M059J (cell line): ENCODE results near the gene TET1. TPM values are rescaled to one million over a fixed set of nuclear protein-coding genes. Genes with fewer than 3 reads are reported as not detected.
A peak's percentile ranks its signal among the peaks of the same experiment; 100 is the strongest.
"Not testable (repeated sequence)": the region's sequence is repeated elsewhere in the genome, so short reads cannot be mapped to it uniquely, and the experiment has no call there.

Experiments used
- DNase-seq: peaks from one replicate; pipeline ENCODE4 v3.0.0-alpha.2; 2012; ENCODE audit warnings: low read depth
- total RNA-seq: library from RNA; depleted of rRNA; stranded (reverse); fragments of >200 nt; shearing (Covaris generic); gene quantifications from 2 replicates; pipeline ENCODE4 v1.2.3, GENCODE V29; 2014

The TET1 gene
- total RNA-seq, 1 experiment from 2014 or later: 4.0 TPM

DNA sequence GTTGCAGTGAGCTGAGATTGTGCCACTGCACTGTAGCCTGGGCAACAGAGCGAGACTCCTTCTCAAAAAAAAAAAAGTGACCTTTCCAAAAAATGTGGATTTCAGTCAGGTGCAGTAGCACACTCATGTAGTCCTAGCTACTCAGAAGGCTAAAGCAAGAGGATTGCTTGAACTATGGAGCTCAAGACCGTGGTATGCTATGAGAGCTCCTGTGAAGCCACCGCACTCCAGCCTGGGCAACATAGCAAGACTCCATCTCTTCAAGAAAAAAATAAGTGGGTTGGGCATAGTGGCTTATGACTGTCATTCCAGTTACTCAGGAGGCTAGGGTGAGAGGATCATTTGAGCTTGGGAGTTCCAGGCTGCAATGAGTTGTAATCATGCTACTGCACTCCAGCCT is 51.1 kb downstream of the TET1 start:
- no peak for DNase-seq

DNA sequence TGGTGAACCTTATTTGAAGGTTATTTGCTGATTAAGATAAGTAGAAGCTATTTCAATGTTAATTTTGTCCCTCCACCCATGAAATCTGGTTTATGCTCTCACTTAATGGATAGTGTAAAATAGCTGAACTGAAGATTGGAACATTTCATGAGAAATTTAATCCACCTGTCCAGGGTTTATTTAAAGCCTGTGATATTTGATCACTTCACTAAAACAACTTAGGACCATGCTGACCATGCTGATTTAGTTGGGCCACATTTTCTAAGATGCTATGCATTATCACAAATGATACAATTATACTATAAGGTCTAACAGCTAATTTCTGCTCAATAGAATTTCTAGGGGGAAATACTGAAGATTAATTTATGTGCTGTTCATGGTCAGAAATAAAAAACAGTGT is 53.8 kb downstream of the TET1 start:
- DNase-seq: not testable (repeated sequence)

DNA sequence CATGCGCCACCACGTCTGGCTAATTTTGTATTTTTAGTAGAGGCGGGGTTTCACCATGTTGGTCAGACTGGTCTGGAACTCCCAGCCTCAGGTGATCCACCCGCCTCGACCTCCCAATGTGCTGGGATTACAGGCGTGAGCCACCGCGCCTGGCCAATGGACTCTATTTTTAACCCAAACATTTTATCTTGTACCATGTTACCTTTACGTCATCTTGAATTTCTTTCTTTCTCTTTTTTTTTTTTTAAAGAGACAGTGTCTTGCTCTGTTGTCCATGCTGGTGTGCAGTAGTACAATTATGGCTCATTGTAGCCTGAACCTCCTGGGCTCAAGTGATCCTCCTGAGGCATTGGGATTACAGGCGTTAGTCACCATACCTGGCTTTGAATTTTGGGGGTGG is 57.6 kb downstream of the TET1 start:
- DNase-seq: not testable (repeated sequence)

DNA sequence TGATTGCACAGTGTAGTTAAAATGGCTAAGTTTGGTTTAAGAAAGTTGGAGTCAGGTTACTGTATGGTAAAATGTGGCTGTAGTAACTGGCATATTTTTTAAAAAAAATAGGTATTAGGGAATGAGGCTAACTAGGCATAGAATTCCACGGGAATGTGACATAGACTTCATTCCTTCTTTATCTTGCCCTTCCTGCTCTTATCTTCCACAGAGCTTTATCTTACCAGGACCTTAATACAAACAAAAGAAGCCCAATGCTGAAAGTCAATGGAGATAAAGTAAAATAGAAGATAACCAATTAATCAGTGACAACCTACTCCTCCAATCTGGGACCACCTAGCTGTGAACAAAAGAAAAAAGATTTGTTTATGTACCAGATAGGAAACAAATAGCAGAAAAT is 58.1 kb downstream of the TET1 start:
- DNase-seq: no peak

DNA sequence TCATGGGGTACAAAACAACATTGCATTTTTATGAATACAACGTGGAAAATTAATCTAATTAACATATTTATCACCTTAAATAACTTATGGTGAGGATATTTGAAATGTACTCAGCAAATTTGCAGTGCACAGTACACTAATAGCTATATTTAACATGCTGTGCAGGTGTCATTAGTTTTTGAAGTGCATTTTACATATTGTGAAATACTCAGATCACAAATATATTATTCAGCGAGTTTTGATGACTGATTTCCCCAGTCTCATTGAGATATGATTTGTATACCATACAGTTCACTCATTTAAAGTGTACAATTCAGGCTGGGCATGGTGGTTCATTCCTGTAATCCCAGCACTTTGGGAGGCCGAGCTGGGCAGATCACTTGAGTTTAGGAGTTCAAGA is 59.5 kb downstream of the TET1 start:
- no peak for DNase-seq

DNA sequence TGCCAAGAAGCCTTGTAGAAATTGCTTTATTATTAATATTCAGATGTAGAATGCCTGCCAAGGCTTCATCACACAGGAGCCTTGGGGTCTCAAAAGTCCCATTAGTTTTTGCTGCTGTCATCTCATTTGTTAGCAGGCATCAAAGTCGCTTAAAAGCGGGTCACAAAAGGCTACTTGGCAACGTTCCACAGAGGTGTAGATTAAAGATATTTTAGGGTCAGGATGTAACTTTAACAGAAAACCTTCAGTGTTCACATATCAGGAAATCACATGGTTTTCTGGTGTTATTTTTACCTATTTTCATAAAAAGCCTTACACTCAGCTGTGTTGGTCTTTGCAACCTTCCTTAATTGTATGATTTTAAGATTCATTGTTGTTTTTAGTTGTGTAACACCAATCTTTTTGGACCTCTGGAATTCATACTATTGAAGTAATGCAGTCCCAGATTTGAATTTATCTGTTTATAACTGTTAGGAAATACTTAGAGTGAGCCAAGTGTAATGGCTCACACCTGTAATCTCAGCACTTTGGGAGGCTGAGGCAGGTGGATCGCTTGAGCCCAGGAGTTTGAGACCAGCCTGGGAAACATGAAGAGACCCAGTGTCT is 65.3 kb downstream of the TET1 start:
- DNase-seq: no peak

DNA sequence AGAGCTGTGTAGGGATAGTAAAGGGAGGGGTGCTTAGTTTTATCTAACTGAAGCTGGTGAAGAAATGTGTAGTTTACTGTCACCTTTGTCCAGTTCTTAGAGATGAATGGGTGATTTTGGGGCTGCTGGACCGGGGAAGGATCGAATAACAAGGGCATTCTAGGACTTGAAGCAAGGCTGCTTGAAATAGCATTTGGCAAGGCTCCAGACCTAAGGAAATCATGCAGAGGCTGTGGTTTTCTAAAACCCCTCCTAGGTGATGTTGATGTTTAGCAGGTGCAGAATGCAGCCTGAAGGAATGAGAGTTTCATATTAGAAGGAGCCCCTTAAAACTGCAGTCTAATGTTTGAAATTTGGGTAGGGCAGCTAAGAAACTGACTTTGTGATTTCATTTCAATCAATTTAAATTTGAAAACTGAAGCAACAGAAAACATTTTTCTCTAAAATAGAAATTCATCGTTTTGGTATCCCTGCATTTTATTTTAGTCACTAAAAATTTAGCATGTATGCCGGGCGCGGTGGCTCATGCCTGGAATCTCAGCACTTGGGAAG is 68.5 kb downstream of the TET1 start:
- DNase-seq: peak; percentile 58

DNA sequence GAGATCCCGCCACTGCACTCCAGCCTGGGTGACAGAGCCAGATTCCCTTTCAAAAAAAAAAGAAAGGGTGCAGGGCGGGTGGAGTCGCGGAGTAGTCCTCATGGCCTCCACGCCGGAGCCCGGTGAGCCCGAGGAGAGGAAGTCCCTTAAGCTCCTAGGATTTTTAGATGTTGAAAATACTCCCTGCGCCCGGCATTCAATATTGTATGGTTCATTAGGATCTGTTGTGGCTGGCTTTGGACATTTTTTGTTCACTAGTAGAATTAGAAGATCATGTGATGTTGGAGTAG is 72.1 kb downstream of the TET1 start:
- DNase-seq: not testable (repeated sequence)

DNA sequence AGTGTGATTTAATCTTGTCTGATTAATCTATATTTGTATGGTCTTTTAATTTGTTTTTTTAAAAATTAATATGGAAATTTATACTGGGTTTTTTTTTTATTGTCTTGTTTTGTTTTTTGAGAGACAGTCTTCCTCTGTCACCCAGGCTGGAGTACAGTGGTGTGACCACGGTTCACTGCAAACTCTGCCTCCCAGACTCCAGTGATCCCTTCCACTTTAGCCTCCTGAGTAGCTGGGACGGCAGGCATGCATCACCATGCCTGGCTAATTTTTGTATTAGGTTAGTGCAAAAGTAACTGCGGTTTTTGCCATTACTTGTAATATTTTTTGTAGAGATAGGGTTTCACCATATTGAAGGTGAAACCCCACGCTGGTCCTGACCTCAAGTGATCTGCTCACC is 73.1 kb downstream of the TET1 start:
- DNase-seq: no peak

DNA sequence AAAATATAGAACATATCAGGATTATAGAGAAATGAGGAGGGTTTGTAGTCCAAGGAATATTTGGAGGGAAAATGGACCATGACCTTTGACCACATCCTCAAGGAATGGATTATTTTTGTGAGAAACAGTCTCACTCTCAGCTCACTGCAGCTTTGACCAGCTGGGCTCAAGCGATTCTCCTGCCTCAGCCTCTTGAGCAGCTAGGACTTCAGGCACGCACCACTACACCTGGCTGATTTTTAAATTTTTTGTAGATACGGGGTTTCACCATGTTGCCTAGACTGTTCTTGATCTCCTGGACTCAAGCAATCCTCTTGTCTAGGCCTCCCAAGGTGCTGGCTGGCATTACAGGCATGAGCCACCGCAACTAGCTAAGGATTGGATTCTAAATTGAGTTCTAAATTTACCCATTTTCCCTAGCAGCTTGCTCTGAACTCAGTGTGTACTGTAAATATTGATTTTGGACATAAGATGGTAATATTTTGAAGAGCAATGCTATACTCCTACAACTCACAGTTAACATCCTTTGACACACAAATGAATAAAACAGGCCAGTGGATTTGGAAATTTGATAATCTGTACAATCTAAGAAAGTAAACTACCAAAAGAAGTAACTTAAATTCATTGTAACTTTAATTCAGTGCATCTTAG is 73.8 kb downstream of the TET1 start:
- no peak for DNase-seq

DNA sequence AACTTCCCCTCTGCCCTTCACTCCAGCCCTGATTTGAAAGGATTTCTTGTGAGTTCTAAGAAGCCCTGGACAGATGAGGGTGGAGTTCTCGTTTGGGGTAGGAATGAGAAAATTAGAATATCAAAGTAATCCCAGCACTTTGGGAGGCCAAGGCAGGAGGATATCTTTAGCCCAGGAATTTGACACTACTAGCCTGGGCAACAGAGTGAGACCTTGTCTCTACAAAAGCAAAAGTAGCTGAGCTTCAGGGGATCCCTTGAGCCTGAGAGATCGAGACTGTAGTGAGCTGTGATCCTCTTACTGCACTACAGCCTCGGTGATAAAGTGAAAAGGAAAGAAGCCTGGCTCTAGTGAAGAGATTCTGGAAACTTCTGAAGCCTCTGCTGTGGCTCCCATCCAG is 76.2 kb downstream of the TET1 start:
- DNase-seq: no peak

DNA sequence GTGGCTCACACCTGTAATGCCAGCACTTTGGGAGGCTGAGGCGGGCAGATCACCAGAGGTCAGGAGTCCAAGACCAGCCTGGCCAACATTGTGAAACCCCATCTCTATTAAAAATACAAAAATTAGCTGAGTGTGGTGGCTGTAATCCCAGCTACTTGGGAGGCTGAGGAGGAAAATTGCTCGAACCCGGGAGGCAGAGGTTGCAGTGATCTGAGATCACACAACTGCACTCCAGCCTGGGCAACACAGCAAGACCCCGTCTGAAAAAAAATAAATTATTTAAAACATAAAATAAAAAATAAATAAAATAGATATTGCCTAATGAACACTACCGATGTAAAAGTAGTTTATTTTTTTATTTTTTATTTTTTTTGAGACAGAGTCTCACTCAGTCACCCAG is 83.4 kb downstream of the TET1 start:
- DNase-seq: not testable (repeated sequence)

DNA sequence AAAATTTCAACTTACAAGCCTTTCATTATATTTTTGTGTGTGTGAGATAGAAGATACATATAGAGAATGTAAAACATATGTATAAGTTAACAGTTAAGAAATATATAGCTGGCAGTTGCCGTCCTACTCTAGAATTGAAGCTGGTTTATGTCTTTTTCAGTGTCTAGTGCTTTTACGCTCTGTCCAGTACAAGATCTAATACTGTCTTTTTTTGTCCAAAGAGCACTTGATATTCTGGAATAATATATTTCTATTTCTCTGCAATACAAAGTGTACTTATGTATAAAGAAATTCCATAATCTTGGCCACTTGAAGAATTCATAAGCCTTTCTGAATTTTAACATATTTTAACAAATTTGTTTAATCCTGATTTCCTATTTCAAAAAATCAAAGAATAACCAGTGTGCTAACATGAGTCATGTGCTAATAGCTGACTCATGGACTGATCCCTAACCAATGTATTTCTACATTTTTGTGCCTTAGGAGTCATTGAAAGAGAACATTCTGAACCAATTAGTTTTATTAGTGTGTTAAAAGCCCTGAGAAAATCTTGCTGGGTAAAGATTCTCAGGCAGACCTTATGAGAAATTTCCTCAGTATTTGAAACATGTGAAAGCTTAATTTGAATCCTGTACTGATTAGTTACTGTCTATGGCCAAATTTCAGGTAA is 87.7 kb downstream of the TET1 start:
- peak; percentile 83 for DNase-seq

DNA sequence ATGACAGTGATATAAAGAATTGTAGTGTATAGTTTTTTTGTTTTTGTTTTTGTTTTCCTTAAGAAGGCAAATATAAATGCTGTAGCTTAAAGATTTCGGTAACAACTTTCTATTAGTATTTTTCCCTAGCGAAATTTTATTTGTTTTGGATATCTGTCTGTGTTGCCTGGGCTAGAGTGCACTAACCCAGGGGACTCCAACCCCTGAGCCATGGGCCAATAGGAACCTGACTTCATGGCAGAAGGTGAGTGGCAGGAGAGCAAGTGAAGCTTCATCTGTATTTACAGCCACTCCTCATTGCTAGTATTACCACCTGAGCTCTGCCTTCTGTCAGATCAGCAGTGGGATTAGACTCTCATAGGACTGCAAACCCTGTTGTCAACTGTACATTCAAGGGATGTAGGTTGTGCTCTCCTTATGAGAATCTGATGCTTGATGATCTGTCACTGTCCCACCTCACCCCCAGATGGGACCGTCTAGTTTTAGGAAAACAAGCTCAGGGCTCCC is 95.5 kb downstream of the TET1 start:
- DNase-seq: no peak

DNA sequence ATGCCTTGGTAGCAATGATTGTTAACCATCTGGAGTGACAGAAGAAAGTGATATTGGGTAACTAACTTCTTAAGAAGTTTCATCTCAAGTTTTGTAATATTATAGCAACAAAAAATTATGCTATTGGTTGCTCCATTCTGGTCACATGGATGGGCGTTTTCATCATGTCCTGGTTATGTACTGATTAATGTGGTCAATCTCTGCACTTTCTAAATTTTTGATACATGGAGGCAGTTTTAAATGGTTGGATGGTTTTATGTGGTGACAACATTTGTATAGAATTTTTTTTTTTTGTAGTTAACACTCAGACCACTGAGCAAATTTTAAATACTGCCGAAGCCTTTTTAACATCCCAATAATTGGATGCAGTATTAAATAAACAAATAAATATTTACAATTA is 105.7 kb downstream of the TET1 start:
- DNase-seq: peak; percentile 69

DNA sequence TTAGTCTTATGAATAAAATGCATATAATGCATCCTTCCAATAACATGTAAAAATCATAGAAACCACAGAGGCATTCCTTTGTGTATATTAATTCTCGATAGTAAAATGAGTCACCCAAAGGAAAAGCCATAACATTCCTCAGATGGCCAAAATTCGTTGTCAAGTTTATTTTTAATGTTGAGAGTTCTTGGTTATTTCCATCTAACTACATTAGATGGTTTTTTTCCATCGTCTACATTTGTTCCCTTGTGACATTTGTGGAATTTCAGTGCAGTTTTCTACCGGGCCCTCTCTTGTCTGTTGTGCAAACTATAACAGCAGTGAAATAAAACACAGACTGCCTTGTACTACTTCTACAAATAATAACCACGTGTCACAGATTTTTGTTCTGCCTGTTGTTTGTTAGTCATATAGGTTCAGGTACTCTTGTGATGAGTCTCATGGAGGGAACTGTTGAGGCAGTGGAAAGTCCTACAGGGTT is 106.2 kb downstream of the TET1 start:
- peak; percentile 88 for DNase-seq

DNA sequence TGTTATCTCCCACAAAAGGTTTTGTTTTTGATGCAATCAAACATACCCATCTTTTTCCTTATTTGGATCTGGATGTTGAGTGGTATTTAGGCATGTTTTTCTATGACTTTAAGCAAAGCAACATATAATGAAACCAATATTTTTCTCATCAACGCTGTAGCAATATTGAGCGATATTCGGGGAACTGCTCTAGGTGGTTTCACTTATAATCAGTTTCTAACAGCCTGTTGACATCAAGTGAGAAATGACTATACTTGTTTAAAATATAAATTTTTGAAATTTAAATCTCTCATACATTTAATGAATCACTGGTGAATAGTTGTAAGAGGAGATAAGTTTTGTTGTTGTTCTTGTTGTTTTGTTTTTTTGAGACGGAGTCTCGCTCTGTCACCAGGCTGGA is 108.1 kb downstream of the TET1 start:
- DNase-seq: no peak

DNA sequence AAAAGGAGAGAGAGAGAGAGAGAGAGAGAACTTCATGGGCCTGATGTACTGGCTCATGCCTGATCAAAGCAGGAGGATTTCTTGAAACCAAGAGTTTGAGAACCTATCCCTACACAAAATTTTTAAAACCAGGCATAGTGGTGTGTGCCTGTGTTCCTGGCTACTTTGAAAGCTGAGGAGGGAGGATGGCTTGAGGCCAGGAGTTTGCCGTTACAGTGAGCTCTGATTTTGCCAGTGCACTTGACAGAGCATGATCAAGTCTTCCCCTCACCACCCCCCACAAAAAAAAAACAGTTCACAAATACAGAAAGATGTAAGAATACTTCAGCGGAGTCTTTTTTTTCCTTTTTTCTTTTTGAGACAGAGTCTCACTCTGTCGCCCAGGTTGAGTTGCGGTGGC is 108.8 kb downstream of the TET1 start:
- DNase-seq: no peak

DNA sequence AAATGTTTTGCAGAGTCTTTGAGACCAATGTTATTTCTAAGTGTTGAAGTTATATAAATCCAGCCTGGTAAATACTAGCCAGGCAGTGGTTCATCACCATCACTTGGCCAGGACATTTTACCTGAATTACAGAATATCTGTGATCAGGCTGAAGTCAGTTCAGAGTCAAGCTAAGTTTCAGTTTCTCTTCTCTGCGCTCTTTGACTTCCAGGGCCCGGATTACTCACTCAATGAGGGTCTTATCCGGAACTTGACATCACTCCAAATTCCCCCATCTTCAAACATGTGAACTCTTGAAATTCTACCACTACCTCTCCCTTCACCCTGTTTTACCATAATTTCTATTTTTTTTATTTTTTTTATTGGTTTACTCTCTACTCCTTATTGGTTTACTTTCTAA is 124.3 kb downstream of the TET1 start:
- DNase-seq: no peak

DNA sequence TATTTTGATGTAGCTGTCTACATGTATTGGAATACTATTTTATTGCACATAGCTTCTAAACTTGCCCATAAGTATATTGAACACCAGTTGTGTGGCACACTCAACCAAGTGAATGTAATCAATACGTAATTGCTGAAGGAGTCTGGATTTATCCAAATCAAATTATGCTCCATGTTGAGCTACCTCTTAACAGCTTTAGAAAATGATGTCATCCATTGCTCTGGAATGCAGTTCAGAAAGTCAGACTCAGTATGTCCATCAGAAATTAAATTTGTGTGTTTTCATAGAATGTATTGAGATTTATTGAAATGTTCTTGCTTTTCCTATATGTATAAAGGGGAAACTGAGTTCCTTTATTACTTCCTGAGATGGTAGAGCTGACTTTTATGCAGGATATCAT is 135.9 kb downstream of the TET1 start:
- DNase-seq: no peak

DNA sequence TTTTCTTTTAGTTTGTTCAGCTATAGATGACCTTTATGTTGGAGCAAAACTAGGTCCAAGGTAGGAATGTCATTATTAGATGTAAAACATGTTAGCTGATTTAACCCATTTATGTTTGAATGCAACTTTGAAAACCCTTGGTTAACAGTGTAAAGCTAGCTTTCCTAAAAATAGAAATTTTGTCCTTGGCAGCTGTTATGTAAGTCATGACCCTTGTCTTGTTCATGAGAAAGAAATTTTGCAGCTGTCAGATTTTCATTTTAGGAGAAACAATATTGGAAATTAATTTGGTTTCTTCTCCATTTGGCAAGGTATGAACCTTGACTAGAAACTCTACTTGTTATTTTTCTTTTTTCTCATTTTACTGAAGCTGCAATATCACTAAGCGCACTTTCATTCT is 137.0 kb downstream of the TET1 start:
- DNase-seq: no peak

DNA sequence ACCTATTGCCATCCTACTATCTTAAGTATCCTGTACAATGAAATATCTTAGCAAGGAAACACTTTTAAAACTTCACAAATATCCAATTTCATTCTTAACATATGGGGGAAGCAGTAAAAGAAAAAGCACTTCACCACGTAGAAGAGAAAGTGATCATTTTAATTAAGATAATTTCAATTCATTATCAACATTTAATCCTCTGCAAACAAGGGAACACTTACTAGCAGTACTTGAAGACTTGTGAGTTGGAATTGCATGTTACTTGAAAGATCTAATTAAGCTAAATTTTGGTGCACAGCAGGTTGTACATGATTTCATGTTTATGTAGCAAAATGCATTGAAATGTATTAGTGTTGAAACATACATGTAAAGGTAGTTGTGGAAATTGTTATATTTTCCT is 140.1 kb downstream of the TET1 start:
- no peak for DNase-seq

DNA sequence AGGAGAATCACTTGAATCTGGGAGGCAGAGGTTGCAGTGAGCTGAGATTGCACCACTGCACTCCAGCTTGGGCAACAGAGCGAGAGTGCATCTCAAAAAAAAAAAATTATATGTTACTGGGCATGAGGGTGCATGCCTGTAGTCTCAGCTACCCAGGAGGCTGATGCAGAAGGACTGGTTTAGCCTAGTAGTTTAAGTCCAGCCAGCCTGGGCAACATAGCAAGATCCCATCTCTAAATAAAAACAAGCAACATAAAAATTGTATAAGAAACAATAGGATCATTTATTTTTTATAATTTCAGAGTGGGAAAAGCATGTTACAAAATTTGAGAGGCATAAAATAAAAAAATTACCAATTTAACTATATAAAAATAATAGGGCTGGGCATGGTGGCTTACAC is 145.4 kb downstream of the TET1 start:
- no peak for DNase-seq
